HL-60/S4 treated with phorbol 12-myristate 13-acetate at 8.2 ng/mL for 4 days and 3 days (cell line): ENCODE results near the gene XPO1.
"Not testable (repeated sequence)": the region's sequence is repeated elsewhere in the genome, so short reads cannot be mapped to it uniquely, and the experiment has no call there.

Experiments
- in situ Hi-C: fragments of 300-500 bp; cut with MboI; formaldehyde crosslinking; loops from 2 replicates; pipeline ENCODE4 v1.15.0; 2022; ENCODE audit warnings: low sequenced_read_pairs

Gene XPO1

DNA sequence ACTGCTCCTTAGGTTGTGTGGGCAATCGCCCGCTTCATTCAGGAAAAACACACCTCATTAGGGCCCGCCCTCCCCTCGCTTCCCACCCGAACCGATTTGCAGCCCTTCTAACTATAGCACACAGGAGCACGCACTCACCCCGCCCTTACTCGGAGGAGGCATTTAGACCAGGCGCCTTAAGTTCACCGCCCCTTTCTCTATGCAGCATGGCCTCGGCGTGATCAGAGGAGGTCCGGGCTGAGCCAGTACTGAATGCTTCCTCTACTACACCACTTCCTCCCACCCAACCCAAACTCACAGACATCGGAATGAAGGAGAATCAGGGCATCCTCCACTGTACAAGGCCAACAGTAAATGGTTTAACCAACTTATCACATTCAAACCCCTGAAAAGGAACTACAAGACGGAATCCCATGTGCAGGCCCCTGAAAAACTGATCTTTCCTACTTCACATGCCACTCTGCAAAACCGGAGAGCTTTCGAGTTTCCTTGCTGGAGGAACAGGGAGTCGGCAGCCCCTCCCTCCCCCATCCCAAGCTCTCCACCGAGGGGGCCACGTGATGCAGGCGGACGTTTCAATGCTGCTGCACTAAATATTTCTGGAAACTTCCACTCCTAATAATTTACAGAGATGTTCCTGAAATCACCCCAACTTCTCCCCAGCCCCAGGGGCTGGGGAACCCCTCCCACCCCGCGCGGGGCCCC, 1.4 kb downstream of the XPO1 start:
- in situ Hi-C loops, result no loop called here

DNA sequence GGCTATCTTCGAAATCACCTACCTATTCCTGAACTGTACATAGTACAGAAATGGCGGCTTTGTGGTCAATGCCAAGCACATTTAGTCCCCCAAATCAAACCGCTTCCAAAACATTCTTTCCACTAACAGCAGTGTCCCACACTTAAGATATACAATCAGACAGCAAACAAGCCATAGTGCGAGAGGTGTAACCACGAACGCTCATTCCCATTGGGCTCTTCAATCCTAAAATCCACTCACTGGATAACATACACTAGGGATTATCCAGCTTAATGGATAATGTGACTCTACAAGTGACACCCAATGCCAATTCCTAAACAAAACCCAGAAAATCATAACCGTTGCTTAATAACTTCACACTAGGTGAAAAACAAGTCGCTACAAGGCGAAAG, 2.0 kb downstream of the XPO1 start:
- in situ Hi-C loops, result no loop called here

DNA sequence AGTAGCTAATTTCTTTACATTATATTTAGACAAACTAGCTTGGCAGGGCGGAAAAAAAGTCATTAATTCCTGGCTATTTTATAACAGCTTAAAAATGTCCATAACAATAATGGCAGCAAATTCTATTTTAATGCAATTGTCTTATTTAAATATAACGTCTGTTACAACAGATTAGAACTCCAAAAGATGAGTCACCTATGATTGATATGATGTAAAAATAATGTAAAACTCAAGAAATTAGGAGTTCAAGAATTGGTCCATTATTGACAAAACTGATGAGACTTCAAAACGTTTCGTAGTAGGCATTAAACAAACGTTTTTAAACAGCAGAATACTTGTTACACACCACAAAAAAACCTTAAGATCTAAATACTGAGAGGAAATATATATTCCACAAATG, 2.7 kb downstream of the XPO1 start:
- in situ Hi-C loops, result no loop called here

DNA sequence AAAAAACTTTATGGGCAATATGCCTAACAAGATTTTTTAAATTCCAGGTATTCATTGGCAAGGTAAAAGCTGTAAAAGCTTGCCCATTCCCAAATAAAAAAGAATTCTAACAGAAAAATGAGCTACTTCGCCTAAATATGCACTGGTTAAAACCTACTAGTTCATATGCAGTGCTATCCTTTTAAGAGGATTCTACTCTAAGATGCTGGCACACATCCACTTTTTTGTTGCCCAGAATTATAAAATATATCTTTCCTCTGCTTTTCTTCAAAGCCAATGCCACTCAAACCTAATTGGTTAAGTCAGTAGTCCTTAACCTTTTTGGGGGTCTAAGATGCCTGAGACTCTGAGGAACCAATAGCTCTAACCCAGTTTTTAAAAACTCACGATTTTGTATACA, 3.2 kb downstream of the XPO1 start:
- in situ Hi-C loops, result no loop called here

DNA sequence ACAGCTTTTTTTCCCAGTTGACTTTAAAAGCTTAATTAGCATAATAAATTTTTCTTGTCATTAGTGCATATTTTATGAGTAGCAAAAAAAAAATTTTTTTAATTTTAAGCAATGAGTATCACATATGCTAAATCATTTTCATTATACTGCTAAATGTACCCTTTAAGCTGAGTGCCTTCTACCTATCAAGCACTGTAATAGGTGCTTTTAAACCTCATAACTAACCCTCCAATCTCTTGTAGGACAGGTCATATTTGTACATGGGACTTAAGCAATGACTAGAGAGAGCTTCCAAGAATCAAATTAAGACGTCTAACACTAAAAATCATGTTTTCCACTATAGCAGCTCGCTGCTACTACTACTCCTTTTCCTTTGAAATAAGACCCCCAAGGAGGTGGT, 7.4 kb downstream of the XPO1 start:
- in situ Hi-C loops, result no loop called here

DNA sequence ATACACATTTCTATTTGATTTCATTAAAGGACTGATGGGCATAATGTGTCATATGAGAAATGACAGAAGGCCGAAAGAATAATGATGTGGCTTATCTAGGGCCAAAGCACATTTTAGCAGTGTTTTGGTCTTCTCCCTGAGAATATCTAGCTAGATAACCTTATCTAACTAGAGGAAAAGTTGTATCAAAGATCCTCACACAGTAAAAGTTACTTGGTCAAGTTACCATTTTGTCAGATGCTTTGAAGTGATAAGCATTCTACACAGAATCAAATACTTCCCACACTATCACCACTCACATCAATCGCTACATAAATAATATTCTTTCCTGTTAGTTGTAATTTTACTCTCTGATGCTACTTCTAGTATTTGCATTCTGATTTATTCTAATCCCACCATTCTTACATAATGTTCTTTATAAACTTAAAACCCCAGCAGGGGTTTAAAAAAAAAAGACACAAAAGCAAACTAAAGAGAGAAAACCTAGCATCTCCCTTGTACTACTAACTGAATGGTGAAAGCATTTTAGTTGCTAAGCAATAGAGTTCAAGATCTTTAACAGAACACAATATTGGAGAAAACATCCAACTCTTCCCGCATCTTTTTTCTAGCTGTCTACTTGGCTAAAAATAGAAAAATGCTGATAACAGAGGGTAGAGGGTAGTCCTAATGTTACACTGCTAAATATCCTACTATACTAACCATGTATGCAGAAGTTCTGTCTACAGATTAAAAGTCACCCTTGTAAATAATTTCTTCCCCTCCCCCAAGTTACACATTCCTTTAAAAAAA, 8.0 kb downstream of the XPO1 start:
- in situ Hi-C loops, result no loop called here

DNA sequence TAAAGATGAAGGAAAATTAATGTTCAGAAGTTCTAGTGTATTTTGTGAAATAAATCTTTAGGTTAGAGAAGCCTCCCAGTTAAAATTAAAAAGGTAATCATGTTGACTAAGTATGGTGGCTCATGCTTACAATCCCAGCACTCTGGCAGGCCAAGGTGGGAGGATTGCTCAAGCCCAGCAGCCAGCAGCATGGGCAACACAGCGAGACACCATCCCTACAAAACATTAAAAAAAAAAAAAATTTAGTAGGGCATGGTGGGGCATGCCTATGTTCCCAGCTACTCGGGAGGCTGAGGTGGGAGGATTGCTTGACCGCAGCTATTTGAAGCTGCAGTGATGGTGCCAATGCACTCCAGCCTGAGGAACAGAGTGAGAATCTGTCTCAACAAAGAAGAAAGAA, 17.9 kb downstream of the XPO1 start:
- in situ Hi-C loops, result no loop called here

DNA sequence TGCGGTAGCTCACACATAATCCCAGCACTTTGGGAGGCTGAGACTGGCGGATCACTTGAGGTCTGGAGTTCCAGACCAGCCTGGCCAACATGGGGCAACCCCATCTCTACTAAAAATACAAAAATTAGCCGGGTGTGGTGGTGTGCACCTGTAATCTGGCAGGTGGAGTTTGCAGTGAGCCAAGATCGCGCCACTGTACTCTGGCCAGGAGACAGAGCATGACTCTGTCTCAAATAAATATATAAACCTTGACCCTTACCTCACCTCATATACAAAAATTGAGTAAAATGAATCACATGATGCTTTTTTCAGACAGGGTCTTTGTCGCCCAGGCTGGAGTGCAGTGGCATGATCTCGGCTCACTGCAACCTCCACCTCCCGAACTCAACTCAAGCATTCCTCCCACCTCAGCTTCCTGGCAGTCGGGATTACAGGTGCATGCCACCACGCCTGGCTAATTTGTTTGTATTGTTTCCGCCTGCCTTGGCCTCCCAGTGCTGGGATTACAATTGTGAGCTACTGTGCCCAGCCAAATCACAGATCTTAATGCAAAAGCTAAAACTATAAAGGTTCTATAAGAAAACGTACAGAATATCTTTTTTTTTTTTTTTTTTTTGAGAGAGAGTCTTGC, 25.3 kb downstream of the XPO1 start:
- in situ Hi-C loops, result no loop called here

DNA sequence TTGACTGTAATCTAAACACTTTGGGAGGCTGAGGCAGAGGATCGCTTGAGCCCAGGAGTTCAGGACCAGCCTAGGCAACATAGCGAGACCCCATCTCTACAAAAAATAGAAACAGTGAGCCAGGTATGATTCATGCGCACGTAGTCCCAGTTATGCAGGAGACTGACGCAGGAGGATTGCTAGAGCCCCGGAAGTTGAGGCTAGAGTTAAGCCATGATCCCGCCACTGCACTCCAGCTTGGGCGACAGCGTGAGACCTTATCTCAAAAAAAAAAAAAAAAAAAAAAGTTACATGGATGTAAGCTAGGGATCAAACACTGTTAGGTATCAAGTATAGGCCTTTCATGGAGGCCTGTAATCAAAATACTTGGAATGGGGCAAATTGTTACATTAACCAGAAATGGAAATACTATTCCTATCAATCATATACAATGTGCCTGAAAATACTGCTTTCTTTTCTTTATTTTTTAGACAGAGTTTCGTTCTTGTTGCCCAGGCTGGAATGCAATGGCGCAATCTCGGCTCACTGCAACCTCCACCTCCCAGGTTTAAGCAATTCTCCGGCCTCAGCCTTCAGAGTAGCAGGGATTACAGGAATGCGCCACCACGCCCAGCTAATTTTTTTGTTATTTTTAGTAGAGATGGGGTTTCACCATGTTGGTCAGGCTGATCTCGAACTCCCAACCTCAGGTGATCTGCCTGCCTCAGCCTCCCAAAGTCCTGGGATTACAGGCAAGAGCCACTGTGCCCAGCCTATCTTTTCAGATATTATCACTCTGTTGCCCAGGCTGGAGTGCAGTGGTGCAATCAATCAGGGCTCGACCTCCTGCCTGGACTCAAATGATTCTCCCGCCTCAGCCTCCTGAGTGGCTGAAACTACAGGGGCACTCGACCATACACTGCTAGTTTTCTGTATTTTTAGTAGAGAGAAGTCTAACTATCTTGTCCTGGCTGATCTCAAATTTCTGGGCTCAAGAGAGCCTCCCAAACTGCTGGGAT, 27.2 kb downstream of the XPO1 start:
- in situ Hi-C loops, result no loop called here

DNA sequence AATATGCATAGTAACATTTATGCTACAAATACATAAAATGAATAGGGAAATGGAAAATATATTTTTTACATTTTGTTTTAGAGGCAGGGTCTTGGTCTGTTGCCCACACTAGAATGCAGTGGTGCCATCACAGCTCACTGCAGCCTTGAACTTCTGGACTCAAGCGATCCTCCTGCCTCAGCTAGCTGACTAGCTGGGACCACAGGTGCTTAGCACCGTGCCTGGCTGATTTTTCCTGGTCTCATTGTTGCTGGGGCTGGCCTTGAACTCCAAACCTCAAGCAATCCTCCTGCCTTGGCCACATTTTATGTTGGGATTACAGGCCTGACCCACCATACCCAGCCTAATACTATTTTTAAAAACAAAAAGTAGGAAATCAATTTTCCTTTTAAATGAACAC, 33.2 kb downstream of the XPO1 start:
- in situ Hi-C loops, result no loop called here

DNA sequence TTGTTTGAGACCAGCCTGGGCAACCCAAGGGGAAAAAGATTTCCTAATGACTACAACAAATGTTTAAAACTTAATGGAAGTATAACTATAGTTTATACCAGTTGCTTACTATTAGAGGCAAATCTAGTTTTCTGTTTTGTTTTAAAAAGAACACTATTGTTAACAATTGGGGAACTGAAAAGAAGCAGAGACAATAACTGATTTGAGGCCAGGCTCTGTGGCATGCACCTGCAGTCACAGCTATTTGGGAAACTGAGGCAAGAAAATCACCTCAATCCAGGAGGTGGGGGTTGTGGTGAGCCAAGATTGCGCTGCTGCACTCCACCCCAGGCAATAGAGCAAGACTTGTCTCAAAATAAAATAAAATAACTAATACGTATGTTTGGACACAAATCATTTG, 39.1 kb downstream of the XPO1 start:
- in situ Hi-C loops, result no loop called here

DNA sequence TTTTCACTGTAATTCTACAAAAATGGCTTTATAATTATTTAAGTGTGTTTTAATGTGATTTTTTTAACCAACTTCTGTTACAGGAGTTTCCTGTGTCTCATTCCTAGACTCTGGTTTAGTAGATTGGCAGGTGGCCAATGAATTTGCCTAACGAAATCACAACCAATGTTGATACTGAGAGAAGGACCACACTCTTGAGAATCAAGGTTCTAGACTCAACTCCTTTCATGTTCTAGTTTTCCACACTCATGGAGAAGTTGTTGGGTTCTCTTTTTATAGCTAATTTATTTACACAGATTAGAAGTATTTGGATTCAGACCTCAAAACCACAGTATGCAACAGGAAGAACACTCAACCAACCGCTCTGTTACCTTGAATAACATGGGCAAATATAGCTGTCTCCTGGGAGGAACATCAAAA, 44.6 kb downstream of the XPO1 start:
- in situ Hi-C loops, result no loop called here

DNA sequence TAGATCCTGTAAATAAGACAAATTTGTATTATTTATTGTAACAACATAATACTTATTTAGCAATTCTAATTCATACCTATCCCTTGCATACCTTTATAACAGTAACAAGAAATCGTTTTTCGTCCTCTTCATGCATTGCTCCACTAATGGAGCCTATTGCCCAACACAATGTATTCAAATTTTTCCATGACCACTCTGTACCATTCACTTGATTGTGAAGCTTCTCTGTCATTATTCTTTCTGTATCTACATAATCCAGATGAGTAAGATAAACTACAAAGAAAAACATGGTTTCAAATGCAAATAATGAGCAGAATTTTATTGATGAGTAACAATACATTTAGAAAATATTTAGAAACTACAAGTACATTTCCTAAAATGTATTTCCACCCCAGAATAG, 45.7 kb downstream of the XPO1 start:
- in situ Hi-C loops, result no loop called here

DNA sequence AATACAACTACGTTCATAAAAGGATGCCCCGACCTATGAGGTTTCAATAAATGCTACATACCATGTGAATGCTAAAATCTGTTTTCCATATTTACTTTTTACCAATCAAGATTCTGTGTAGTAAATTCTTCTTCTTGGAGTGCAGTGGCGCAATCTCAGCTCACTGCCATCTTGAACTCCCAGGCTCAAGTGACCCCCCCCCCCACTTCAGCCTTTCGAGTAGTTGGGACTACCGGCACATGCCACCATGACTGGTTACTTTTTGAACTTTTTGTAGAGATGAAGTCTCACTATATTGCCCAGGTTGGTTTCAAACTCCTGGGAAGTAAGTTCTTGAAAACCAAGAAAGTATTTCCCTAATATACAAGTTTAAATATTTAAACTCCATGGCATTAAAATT, 52.9 kb downstream of the XPO1 start:
- in situ Hi-C loops, result no loop called here

DNA sequence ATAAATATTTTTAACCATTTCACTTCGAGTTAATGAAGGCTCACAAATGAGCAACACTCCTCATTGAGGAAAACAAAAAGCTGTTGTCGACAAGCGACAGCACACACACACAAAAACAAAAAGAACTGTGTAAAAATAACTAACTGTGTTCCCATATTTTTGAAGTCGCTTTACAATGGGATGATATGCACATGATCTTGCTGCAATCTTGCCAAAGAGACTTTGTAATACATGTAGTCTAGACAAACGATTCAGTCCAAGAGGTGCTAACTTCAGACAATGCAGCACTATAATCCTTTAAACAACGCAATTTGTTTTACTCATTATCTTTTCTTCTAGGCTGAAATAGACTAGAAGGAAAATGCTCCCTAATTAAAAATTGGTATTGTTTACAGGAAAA, 60.1 kb downstream of the XPO1 start:
- in situ Hi-C loops, result no loop called here

DNA sequence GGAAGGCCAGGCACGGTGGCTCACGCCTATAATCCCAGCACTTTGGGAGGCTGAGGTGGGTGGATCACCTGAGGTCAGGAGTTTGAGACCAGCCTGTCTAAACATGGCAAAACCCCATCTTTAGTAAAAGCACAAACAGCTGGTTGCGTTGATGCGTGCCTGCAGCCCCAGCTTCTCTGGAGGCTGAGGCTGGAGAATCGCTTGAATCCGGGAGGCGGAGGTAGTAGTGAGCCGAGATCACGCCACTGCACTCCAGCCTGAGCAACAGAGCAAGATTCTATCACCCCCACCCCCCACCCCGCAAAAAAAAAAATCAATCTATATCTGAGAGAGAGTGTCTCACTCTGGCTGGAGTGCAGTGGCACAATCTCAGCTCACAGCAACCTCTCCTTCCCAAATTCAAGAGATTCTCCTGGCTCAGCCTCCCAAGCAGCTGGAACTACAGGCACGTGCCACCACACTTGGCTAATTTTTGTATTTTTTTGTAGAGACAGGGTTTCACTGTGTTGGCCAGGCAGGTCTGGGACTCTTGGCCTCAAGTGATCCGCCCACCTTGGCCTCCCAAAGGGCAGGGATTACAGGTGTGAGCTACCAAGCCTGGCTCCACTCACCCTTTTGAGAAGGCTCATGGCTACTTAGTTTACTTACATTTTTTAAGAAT, 61.1 kb downstream of the XPO1 start:
- in situ Hi-C loops, result not testable (repeated sequence)

DNA sequence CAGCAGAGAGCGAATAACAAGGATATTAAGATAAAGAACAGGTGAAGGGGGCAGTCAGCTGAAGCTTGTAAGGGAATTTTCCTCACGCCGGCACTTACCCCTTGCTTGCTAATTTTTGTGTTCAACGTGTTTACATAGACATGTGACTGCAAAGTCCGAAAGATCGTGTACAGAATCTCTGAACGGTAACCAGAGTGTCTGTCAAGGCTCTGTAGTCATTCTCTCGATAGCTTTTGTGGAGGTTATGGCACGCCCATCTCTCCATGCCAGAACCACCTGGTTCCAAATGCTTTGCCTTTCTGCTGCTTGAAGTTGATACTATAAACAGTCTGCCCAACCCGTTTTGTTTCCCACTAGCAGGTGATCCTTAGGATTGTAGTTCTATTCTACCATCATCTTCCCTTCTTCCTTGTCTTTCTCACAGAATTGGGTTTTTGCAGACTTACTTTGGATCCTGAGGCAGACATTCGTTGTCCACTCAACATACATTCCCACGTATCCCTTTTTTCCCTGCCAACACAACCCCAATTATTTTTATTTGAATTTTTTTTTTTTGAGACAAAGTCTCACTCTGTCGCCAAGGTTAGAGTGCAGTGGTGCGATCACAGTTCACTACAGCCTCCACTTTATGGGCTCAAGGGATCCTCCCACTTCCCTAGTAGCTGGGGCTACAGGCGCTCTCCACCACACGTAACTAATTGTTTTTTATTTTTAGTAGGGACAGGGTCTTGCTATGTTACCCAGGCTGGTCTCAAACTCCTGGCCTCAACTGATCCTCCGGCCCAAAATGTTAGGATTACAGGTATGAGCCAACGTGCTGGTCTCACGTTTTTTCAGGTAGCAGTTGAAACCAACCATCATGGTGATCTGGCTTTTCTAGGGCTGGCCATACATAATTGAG, 66.0 kb downstream of the XPO1 start:
- in situ Hi-C loops, result no loop called here

DNA sequence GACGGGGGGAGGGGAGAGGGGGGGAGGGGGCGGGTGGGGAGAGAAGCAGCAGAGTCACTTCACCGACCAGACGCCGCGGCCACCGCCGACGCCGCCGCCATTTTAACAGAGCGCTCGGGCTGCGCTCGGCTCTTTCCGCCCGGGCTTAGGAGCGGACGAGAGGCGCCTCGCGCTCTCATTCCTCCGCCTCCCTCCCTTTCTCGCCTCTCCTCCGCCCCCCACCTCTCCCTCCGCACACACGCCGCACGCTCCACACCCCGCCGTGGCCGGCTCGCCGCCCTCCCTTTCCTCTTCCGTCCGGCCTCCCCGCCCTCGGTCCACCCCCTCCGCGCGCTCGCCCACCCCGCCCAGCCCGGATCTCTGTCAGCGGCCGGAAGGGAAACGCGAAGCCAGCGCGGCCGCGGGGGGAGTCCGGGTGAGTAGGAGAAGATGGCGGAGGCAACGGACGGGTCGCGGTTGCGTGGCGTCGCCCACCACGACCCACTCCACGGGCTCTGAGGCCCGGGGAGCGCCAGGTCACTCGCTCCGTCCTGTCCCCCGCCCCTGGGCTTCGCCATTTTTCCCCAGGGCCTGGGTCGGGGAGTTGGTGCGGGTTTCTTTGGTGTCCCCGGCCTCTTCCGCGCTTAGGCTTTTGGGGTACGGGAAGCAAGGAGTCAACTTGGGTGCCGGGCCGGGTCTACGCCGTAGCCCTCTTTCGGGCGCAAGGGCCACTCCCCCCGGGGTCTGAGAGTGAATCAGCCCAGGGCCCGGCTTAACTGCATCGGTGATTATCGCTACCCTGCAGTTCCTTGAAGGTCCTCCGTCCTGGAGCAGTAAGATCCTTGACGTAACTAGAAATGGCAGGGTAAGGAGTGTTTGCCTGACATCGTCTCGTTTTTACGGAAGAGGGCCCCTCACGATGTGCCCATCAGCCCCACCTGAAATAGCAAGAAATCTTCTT, 66.9 kb downstream of the XPO1 start, which contains the start of gene USP34:
Gene USP34 (minus strand): TSS at position 123 of the 940 bp plus-strand sequence. CDS start 395 bp downstream, outside the sequence.
- in situ Hi-C loops, result no loop called here
